H1 (cell line): Measurements from ENCODE around the gene KLK1. TPM values are rescaled to one million over a fixed set of nuclear protein-coding genes. Genes with fewer than 3 reads are reported as not detected.

Source experiments
- KDM4A ChIP-seq: IDR thresholded peaks from one replicate; pipeline ENCODE4 v1.7.1; 2012; ENCODE audit warnings: low read depth, mild to moderate bottlenecking, moderate library complexity, low read length, inconsistent platforms; ENCODE audit not compliant: severe bottlenecking
- KDM5A ChIP-seq: fragments of 200-600 bp; IDR thresholded peaks from 2 replicates; pipeline ENCODE4 v1.7.1; 2012; ENCODE audit warnings: mild to moderate bottlenecking, low read length, inconsistent platforms, mixed read lengths
- polyA plus RNA-seq, 7 experiments: library from polyadenylated mRNA; depleted of rRNA in 3 of 7; stranded (reverse) in 5 of 7; unstranded in 2 of 7; fragments of >200 nt in 5 of 7; fragments of 200-250 nt in 2 of 7; gene quantifications; 1 replicate in 5 of 7; 2 replicates in 1 of 7; 4 replicates in 1 of 7; pipeline versions ENCODE4 v1.2.1 to v1.2.3, GENCODE V29; 2011 to 2013; ENCODE audit warnings: missing spikeins in 2 of 7, mixed read lengths in 2 of 7
- total RNA-seq: library from RNA; stranded (reverse); fragmentation: NEBNext Ultra II Directional; extraction: Animal tissue kit (Norgen Biotek cat#: 25700); gene quantifications from 2 replicates; pipeline ENCODE4 v1.2.1, GENCODE V29; 2021

The KLK1 gene
- total and polyA plus RNA-seq, 2 of the 8 experiments (the other 6 are each of a cell fraction or from before 2014, with no cell fraction given) = 3.4 to 4.0 TPM

- no peak for TF ChIP-seq KDM4A
- no peak for TF ChIP-seq KDM5A
Observed at GRCh38 chr19:50833802-50834167, 10.2 kb upstream of the KLK1 start (continued).
